ENCODE data around the gene HRH1.
"Not testable (repeated sequence)": the region's sequence is repeated elsewhere in the genome, so short reads cannot be mapped to it uniquely, and the experiment has no call there.

HRH1 gene

GRCh38 chr3:11204697-11205348 lies 50.5 kb downstream of the HRH1 start:
- DNase-seq (ENCODE audit: low spot score) = no peak

GRCh38 chr3:11205881-11206280 lies 51.6 kb downstream of the HRH1 start:
- DNase-seq (ENCODE audit: low spot score) = peak; percentile 45

GRCh38 chr3:11206316-11206715 lies 52.0 kb downstream of the HRH1 start:
- DNase-seq (ENCODE audit: low spot score) = no peak

GRCh38 chr3:11206953-11207352 lies 52.7 kb downstream of the HRH1 start:
- DNase-seq (ENCODE audit: low spot score) = no peak

GRCh38 chr3:11211531-11212298 lies 57.4 kb downstream of the HRH1 start:
- no peak for DNase-seq (ENCODE audit: low spot score)

- no peak for DNase-seq (ENCODE audit: low spot score)
Measured at GRCh38 chr3:11212299-11212608, 58.0 kb downstream of the HRH1 start.

- no peak for DNase-seq (ENCODE audit: low spot score)
Measured at GRCh38 chr3:11212784-11213183, 58.5 kb downstream of the HRH1 start.

- DNase-seq (ENCODE audit: low spot score) = no peak
Measured at GRCh38 chr3:11213810-11214450, 59.6 kb downstream of the HRH1 start.

GRCh38 chr3:11214451-11214978 lies 60.2 kb downstream of the HRH1 start:
- DNase-seq (ENCODE audit: low spot score) = no peak

GRCh38 chr3:11217370-11217769 lies 63.1 kb downstream of the HRH1 start:
- DNase-seq (ENCODE audit: low spot score) = not testable (repeated sequence)

GRCh38 chr3:11220230-11220629 lies 65.9 kb downstream of the HRH1 start:
- DNase-seq (ENCODE audit: low spot score) = no peak

- no peak for DNase-seq (ENCODE audit: low spot score)
Measured at GRCh38 chr3:11221818-11222415, 67.6 kb downstream of the HRH1 start.

GRCh38 chr3:11224010-11224409 lies 69.7 kb downstream of the HRH1 start:
- no peak for DNase-seq (ENCODE audit: low spot score)

GRCh38 chr3:11224870-11225229 lies 70.6 kb downstream of the HRH1 start:
- no peak for DNase-seq (ENCODE audit: low spot score)

GRCh38 chr3:11226042-11226370 lies 71.7 kb downstream of the HRH1 start:
- DNase-seq (ENCODE audit: low spot score) = no peak

- DNase-seq (ENCODE audit: low spot score) = no peak
Measured at GRCh38 chr3:11228041-11228440, 73.7 kb downstream of the HRH1 start.

- DNase-seq (ENCODE audit: low spot score) = no peak
Measured at GRCh38 chr3:11230125-11230524, 75.8 kb downstream of the HRH1 start.

- DNase-seq (ENCODE audit: low spot score) = no peak
Measured at GRCh38 chr3:11230832-11231231, 76.5 kb downstream of the HRH1 start.

GRCh38 chr3:11235385-11235784 lies 81.1 kb downstream of the HRH1 start:
- no peak for DNase-seq (ENCODE audit: low spot score)

- peak; percentile 82 for DNase-seq (ENCODE audit: low spot score)
Measured at GRCh38 chr3:11236588-11237461, 82.5 kb downstream of the HRH1 start.

- no peak for DNase-seq (ENCODE audit: low spot score)
Measured at GRCh38 chr3:11238060-11238459, 83.8 kb downstream of the HRH1 start.

- no peak for DNase-seq (ENCODE audit: low spot score)
Measured at GRCh38 chr3:11238880-11239279, 84.6 kb downstream of the HRH1 start.

All from HuH-7 (cell line).